ENCODE measurements around the gene LRRC46.

DNA sequence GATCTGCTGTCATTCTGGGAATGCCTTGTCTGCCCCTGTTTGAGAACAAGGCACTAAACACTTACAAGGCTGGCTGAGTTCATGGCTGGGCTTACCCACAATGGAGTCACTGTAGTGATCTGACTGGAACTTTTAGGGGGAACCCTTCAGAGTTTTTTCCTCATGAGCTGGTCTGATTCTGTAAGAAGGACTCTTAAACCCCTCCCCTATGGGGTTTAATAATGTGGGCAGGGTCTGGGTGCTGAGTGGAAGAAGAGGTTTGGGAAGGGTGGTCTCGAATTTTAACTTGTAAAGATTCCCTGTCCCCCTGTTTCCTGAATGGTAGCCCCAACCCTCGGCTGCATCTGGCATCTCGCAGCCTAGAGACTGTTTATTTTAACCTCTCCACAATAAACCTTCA lies 40.4 kb upstream of the LRRC46 start:
- TF ChIP-seq RORB (CRISPR knock-in tag; IDR thresholded peaks at IDR 0.05) (no peak), ZNF671 (CRISPR knock-in tag; IDR thresholded peaks at IDR 0.05) (no peak), ESRRA (CRISPR knock-in tag; IDR thresholded peaks at IDR 0.05; ENCODE audit: borderline replicate concordance) (no peak)
